NT2/D1 (cell line): ENCODE results near the gene SLC6A5.

ENCODE experiments used
- SUZ12 ChIP-seq: IDR thresholded peaks from 2 replicates; pipeline ENCODE4 v1.6.1; 2011; ENCODE audit not compliant: insufficient read length, insufficient read depth; ENCODE audit errors: extremely low read depth
- YY1 ChIP-seq: IDR thresholded peaks from 2 replicates; pipeline ENCODE4 v1.6.1; 2011; ENCODE audit not compliant: insufficient read length, insufficient read depth
- ZNF274 ChIP-seq: IDR thresholded peaks from 2 replicates; pipeline ENCODE4 v1.6.1; 2011; ENCODE audit warnings: mild to moderate bottlenecking, low read depth, low read length

GRCh38 chr11:20600020-20600346 is 575 bp downstream of the SLC6A5 start:
- TF ChIP-seq ZNF274 (no peak), YY1 (no peak), SUZ12 (no peak)
